Fibroblast of skin of left quadriceps (primary cell): ENCODE data around the gene ASCC2.
"Not testable (repeated sequence)": the region's sequence is repeated elsewhere in the genome, so short reads cannot be mapped to it uniquely, and the experiment has no call there.

Experiments
- DNase-seq, 2 experiments: peaks; one replicate each; pipeline ENCODE4 v3.0.0-alpha.2; 2013; ENCODE audit warnings: low read depth in 2 of 2

Gene ASCC2

GRCh38 chr22:29837741-29838598, at the start of gene ASCC2:
TSS of gene ASCC2 (minus strand) at chr22:29838274. CDS start at chr22:29832325, 5,949 bp downstream.
- DNase-seq: peak; percentile 87 to 88

GRCh38 chr22:29887358-29887757, 49.3 kb upstream of the ASCC2 start:
- DNase-seq: no peak

GRCh38 chr22:29886596-29886995, 48.5 kb upstream of the ASCC2 start:
- no peak for DNase-seq

GRCh38 chr22:29885610-29886009, 47.5 kb upstream of the ASCC2 start:
- DNase-seq: no peak

- no peak for DNase-seq
Observed at GRCh38 chr22:29883775-29884097, 45.7 kb upstream of the ASCC2 start.

- peak; percentile 74 for DNase-seq
Observed at GRCh38 chr22:29883045-29883774, 45.1 kb upstream of the ASCC2 start, which contains the start of gene MTMR3. TSS of gene MTMR3 (plus strand) at chr22:29883174. CDS start at chr22:29971060, 87,886 bp downstream.

GRCh38 chr22:29882716-29883044, 44.6 kb upstream of the ASCC2 start:
- no peak for DNase-seq

GRCh38 chr22:29879753-29880152, 41.7 kb upstream of the ASCC2 start:
- no peak for DNase-seq

GRCh38 chr22:29877620-29878019, 39.5 kb upstream of the ASCC2 start:
- DNase-seq: no peak

- no peak for DNase-seq
Observed at GRCh38 chr22:29873943-29874342, 35.9 kb upstream of the ASCC2 start.

GRCh38 chr22:29872989-29873388, 34.9 kb upstream of the ASCC2 start:
- no peak for DNase-seq

GRCh38 chr22:29872144-29872893, 34.2 kb upstream of the ASCC2 start:
- DNase-seq: no peak

- DNase-seq: no peak
Observed at GRCh38 chr22:29871684-29872083, 33.6 kb upstream of the ASCC2 start.

- DNase-seq: no peak
Observed at GRCh38 chr22:29870574-29870973, 32.5 kb upstream of the ASCC2 start.

- DNase-seq: no peak
Observed at GRCh38 chr22:29867851-29868250, 29.8 kb upstream of the ASCC2 start.

GRCh38 chr22:29867260-29867659, 29.2 kb upstream of the ASCC2 start:
- no peak for DNase-seq

GRCh38 chr22:29865572-29865971, 27.5 kb upstream of the ASCC2 start:
- DNase-seq: not testable (repeated sequence)

- DNase-seq: no peak
Observed at GRCh38 chr22:29861672-29862297, 23.7 kb upstream of the ASCC2 start.

- DNase-seq: no peak
Observed at GRCh38 chr22:29860006-29860766, 22.1 kb upstream of the ASCC2 start.

GRCh38 chr22:29859030-29859429, 21.0 kb upstream of the ASCC2 start:
- not testable (repeated sequence) for DNase-seq

GRCh38 chr22:29856496-29856895, 18.4 kb upstream of the ASCC2 start:
- DNase-seq: no peak
